ENCODE results near the gene TMEM184B. TPM values are rescaled to one million over a fixed set of nuclear protein-coding genes. Genes with fewer than 3 reads are reported as not detected.
A peak's percentile ranks its signal among the peaks of the same experiment; 100 is the strongest.

TMEM184B gene
- total and polyA plus RNA-seq, 2 experiments from 2014 or later: 68.8 to 70.3 TPM

GRCh38 chr22:38203855-38204514, 68.8 kb downstream of the TMEM184B start:
- no peaks in the 10 kb centered on the region for H3K4me1 ChIP-seq (ENCODE audit: low read depth)

GRCh38 chr22:38203090-38203810, 69.6 kb downstream of the TMEM184B start:
- DNase-seq (ENCODE audit: low read depth in 1 of 2, low spot score in 1 of 2): peak; percentile 35 to 39
- no peaks in the 10 kb centered on the region for H3K4me1 ChIP-seq (ENCODE audit: low read depth)
- H3K36me3 ChIP-seq: no peaks in the 10 kb centered on the region
- TF ChIP-seq, protein P1, sequence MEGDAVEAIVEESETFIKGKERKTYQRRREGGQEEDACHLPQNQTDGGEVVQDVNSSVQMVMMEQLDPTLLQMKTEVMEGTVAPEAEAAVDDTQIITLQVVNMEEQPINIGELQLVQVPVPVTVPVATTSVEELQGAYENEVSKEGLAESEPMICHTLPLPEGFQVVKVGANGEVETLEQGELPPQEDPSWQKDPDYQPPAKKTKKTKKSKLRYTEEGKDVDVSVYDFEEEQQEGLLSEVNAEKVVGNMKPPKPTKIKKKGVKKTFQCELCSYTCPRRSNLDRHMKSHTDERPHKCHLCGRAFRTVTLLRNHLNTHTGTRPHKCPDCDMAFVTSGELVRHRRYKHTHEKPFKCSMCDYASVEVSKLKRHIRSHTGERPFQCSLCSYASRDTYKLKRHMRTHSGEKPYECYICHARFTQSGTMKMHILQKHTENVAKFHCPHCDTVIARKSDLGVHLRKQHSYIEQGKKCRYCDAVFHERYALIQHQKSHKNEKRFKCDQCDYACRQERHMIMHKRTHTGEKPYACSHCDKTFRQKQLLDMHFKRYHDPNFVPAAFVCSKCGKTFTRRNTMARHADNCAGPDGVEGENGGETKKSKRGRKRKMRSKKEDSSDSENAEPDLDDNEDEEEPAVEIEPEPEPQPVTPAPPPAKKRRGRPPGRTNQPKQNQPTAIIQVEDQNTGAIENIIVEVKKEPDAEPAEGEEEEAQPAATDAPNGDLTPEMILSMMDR (IDR thresholded peaks at IDR 0.05; ENCODE audit: low read depth, low read length): no peak
- peak overlapping the region; percentile 57 for H3K4me3 ChIP-seq
- H3K27ac ChIP-seq: no peak overlapping the region
- H3K27me3 ChIP-seq: peaks cover 8% of the 10 kb centered on the region
- H3K9me3 ChIP-seq (ENCODE audit: low read depth): no peaks in the 10 kb centered on the region

More at GRCh38 chr22:38203855-38204514, 68.8 kb downstream of the TMEM184B start:
- TF ChIP-seq, protein P1 (IDR thresholded peaks at IDR 0.05; ENCODE audit: low read depth, low read length): no peak
- no peak for DNase-seq (ENCODE audit: low read depth in 1 of 2, low spot score in 1 of 2)
- peaks cover 8% of the 10 kb centered on the region for H3K27me3 ChIP-seq
- no peaks in the 10 kb centered on the region for H3K9me3 ChIP-seq (ENCODE audit: low read depth)
- no peak overlapping the region for H3K4me3 ChIP-seq
- no peaks in the 10 kb centered on the region for H3K36me3 ChIP-seq
- H3K27ac ChIP-seq: no peak overlapping the region

GRCh38 chr22:38202437-38203089, 70.2 kb downstream of the TMEM184B start:
- peaks cover 8% of the 10 kb centered on the region for H3K27me3 ChIP-seq
- DNase-seq (ENCODE audit: low read depth in 1 of 2, low spot score in 1 of 2): peak; percentile 78 to 94
- peak overlapping the region; percentile 82 for H3K27ac ChIP-seq
- no peaks in the 10 kb centered on the region for H3K9me3 ChIP-seq (ENCODE audit: low read depth)
- no peaks in the 10 kb centered on the region for H3K36me3 ChIP-seq
- TF ChIP-seq, protein P1 (IDR thresholded peaks at IDR 0.05; ENCODE audit: low read depth, low read length): no peak
- H3K4me3 ChIP-seq: peak overlapping the region; percentile 57
- no peaks in the 10 kb centered on the region for H3K4me1 ChIP-seq (ENCODE audit: low read depth)

GRCh38 chr22:38201711-38202436, 70.9 kb downstream of the TMEM184B start, which contains the start of gene MAFF:
TSS of gene MAFF (plus strand) at chr22:38201994. CDS start at chr22:38213854, 11,860 bp downstream.
- H3K9me3 ChIP-seq (ENCODE audit: low read depth): no peaks in the 10 kb centered on the region
- H3K4me1 ChIP-seq (ENCODE audit: low read depth): no peaks in the 10 kb centered on the region
- peak within 1 kb of the TSS; percentile 82 for H3K27ac ChIP-seq
- no peaks in the 10 kb centered on the region for H3K36me3 ChIP-seq
- H3K27me3 ChIP-seq: peaks cover 8% of the 10 kb centered on the region
- peak; percentile 96 to 98 for DNase-seq (ENCODE audit: low read depth in 1 of 2, low spot score in 1 of 2)
- peak within 1 kb of the TSS; percentile 57 for H3K4me3 ChIP-seq
- TF ChIP-seq, protein P1 (IDR thresholded peaks at IDR 0.05; ENCODE audit: low read depth, low read length): no peak

DNA sequence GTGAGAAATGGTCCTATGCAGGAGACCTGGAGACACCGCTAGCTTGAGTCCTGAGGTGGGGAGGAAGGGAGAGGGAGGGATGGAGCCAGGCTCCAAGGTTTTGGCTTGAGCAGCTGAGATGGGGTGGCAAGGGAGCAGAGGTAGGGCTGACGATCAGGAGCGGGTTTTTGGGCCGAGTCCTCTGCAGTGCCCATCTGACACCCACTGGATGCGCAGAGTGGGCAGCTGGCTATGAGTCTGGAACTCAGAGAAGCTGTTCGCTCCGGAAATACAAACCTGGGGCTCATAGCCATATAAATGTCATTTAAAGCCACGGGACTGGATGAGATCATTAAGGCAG, 71.5 kb downstream of the TMEM184B start:
- H3K9me3 ChIP-seq (ENCODE audit: low read depth): no peaks in the 10 kb centered on the region
- H3K36me3 ChIP-seq: no peaks in the 10 kb centered on the region
- H3K27ac ChIP-seq: no peak overlapping the region
- no peak for DNase-seq (ENCODE audit: low read depth in 1 of 2, low spot score in 1 of 2)
- TF ChIP-seq, protein P1 (IDR thresholded peaks at IDR 0.05; ENCODE audit: low read depth, low read length): no peak
- peaks cover 8% of the 10 kb centered on the region for H3K27me3 ChIP-seq
- no peaks in the 10 kb centered on the region for H3K4me1 ChIP-seq (ENCODE audit: low read depth)
- peak overlapping the region; percentile 57 for H3K4me3 ChIP-seq

Data from cardiac muscle cell (in vitro differentiated cells and primary cell).